Fibroblast of skin of right quadriceps (primary cell): Measurements from ENCODE around the gene ALOX12B.
"Not testable (repeated sequence)": the region's sequence is repeated elsewhere in the genome, so short reads cannot be mapped to it uniquely, and the experiment has no call there.

Experiments
- DNase-seq: peaks from one replicate; pipeline ENCODE4 v3.0.0-alpha.2; 2013

Gene ALOX12B

DNA sequence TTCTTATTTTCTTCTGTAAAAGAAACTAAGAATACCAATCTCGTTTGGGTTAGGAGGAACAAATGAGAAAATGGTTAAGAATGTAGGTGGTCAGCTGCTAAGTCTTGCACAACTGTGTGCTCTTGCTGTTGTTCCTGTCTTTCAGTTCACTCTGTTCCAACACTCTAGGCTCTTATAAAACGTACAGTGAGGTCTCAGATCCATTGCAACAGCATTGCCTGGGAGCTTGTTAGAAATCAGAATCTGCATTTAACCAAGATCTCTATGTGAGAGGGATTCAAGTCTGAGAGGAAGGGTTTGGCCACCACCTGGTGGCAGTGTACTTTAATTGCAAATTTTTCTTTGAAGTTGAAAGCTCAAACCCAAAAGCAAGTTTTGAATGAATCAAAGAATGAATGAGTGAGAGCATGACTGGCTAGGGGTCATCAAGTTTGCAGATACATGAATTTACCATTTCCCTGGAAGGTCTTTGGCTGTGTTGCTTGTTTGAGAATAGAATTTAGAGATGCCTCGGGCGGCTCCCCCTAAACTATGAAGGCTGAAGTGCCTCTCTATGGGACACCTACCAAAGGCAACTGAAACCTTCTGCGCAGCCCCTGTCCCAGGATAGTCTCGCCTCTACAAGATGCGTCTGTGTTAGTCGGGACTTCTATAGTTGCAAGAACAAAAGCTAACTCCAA is 46.1 kb downstream of the ALOX12B start:
- DNase-seq: peak; percentile 47

DNA sequence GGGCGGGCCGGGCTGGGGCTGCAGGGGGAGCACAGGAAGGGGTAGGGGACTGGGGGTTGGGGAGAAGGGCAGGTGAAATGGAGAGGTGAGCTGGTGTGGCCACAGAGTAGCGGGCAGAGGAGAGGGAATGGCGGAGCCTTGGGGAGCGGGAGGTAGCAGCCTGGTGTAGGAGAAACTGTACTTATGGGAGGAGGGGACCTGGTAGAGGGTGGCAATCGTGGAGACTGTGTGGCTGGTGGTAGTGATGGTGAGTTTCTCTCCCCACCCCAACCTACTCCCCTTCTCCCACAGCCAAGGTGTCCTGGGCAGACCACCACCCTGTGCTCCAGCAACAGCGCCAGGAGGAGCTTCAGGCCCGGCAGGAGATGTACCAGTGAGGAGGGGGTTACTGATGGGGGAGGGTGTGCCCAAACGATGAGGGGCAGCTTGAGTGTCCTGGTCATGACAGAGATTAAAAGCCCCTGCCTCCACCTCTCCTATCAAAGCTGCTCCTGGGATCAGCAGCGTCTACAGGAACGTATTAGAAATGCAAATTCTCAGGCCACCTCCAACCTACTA is 47.8 kb downstream of the ALOX12B start:
- DNase-seq: no peak

DNA sequence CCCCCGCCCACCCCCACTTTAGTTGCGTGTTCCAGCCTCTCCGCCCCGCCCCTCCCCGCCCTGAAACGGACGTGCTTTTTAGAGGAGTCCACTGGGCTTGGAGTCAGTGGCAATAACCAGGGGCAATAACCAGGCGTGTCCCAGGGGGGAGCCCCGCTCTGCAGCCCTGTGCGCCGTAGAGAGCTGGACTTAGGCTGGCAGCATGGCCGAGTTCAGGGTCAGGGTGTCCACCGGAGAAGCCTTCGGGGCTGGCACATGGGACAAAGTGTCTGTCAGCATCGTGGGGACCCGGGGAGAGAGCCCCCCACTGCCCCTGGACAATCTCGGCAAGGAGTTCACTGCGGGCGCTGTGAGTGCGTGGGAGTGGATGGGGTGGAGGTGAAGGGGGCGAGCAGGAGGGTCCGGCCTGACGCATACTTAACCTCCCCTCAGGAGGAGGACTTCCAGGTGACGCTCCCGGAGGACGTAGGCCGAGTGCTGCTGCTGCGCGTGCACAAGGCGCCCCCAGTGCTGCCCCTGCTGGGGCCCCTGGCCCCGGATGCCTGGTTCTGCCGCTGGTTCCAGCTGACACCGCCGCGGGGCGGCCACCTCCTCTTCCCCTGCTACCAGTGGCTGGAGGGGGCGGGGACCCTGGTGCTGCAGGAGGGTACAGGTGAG is 48.4 kb downstream of the ALOX12B start, which contains the start of gene ALOX15B:
Gene ALOX15B (plus strand): TSS at position 106 of the 657 bp plus-strand sequence. CDS start 97 bp downstream, at position 203.
- no peak for DNase-seq

DNA sequence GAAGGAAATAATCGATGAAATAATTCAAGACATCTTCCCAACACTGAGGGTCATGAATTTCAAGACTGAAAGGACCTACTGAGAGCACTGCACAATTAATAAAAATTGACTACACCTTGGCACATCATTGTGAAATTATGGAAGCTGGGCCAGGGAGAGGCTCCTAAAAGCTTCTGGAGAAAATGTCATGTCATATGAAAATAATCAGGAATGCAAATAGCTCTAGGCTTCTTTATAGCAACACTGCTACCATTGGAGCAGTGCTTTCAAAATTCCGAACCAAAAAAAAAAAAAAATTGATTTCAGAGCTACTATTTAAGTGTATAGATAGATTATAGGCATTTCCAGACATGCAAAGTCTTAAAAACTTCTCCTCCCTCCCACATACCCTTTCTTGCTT is 55.1 kb downstream of the ALOX12B start:
- no peak for DNase-seq

DNA sequence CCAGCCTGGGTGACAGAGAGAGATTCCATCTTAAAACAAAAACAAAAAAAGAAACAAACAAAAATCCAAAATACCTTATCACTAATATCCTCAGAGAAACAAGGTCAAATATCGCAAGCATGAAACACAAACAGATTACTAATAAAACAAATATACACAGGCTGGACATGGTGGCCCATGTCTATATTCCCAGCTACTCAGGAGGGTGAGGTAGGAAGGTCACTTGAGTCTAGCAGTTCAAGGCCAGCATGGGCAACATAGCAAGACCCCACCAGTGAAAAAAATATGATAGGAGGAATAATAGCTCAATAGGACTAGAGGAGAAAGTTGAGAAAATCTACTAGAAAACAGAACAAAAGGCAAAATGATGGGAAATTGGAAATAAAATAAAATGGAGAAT is 55.6 kb downstream of the ALOX12B start:
- no peak for DNase-seq

DNA sequence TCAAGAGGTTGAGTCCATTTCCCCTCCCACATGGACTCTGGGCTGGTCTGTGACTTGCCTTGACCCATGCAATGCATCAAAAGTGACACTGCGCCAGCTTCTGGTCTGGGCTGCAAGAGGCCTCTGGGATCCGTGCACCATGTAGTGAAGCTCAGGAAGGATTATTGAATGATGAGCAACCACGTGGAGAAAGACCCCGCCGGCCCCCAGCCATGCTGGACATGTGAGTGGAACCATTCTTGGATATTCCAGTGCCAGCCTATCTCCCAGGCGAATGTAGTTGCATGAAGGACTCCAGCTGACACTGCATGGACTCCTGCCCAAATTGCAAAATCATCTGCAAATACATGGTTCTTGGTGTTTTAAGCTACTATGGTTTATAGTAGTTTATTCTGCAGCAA is 56.3 kb downstream of the ALOX12B start:
- no peak for DNase-seq

DNA sequence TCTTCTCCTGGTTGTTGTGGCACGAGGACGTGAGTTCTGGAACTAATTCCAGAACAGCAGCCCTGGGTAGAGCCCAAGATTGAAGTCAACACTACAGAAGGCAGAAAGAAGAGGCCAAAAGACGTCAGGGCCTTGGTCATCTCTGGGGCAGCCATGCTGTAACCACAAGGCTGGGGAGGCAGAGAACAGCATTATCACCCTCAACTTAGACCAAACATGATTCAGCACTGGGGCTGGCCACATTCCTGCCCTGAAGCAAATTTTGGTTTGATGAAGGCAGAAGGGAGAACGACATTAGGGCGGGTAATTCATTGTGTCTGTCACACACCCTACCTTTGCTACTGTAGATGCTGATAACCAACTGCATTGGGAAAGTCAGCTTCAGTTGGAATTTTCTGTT is 58.4 kb downstream of the ALOX12B start:
- no peak for DNase-seq

DNA sequence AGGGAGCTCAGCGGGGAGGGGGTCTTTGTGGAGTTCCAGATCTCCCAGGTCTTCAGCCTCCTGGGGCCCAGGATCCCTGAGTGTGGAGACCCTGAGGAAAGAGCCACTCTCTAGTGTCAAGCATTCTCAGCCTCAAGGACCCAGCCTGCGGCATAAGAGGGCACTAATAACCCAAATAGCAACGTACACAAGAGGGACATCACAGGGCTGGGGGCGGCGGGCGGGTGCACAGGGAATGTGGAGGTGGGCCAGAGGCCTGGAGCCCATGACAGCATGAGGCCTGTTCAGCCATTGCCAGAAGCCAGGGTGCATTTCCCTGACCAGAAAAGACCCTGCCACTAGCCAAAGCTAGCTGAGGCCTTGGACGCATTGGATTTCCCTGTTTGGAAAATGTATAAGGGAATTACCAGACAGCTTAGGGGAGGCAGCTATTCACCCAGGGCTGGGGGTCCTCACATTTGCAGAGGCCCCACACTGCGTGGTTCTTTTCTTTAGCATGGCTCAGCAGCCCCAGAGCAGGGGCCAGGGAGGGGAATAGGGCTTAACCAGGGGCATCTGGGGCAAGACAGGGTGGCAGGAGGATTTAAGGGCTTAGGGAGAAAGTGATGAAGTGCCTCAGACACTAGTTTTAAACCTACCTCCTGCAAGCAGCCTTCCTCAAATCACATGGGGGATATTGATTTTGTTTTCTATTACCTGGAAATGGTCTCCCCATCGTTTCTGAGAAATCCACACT is 62.2 kb downstream of the ALOX12B start:
- no peak for DNase-seq

DNA sequence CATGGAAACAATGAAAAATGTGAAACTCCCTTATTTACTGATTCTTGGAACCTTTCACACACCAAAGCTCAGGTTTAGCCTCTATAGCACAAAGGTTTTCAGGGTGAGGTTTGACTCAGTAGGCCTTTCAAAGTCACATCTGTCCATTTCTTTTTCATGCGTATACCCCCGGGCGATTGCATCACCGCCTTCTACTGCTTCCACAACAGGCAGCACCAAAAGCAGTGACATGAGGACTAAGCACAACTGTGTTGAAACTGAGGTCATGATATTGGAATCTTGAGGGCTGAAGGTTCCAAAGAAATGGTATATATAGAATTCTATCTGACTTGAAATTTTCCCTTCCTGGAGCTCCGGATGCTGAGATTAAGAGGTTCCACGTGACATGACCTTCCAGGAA is 63.4 kb downstream of the ALOX12B start:
- not testable (repeated sequence) for DNase-seq
